A673 (cell line): ENCODE data around the gene CACNA2D1. TPM values are rescaled to one million over a fixed set of nuclear protein-coding genes. Genes with fewer than 3 reads are reported as not detected.

Experiments used
- BruUV-seq: library from RNA; stranded (reverse); fragments of 400-500 nt; replicated peaks from 2 replicates; lab custom pipeline; 2021; lab: Mats Ljungman, UMichigan
- CTCF ChIA-PET: fragments of 300-600 bp; sonication (Branson Sonifier 250); formaldehyde crosslinking; loops from one replicate; lab custom pipeline; 2022; ENCODE audit warnings: antibody characterized with exemption; lab: Charles Lee
- POLR2A ChIA-PET: fragments of 300-600 bp; sonication (Branson Sonifier 250); formaldehyde crosslinking; loops from one replicate; lab custom pipeline; 2022; ENCODE audit warnings: antibody characterized with exemption; ENCODE audit not compliant: low non-redundant PET; lab: Charles Lee
- DNase-seq: peaks from one replicate; pipeline ENCODE4 v3.0.0-alpha.2; 2015; ENCODE audit warnings: low spot score
- H3K27ac ChIP-seq: fragments of 200-600 bp; sonication (generic); 2 replicates; pipeline ENCODE4 v1.5.1; 2016; ENCODE audit warnings: mixed run types, low read depth, mild to moderate bottlenecking, mixed read lengths, antibody characterized with exemption, low read length; ENCODE audit not compliant: poor library complexity, severe bottlenecking
- H3K27me3 ChIP-seq: fragments of 200-600 bp; sonication (generic); replicated peaks from 2 replicates; pipeline ENCODE4 v1.6.1; 2017; ENCODE audit warnings: mixed run types, low read depth, mild to moderate bottlenecking, mixed read lengths, antibody characterized with exemption, low read length; ENCODE audit not compliant: insufficient read depth, poor library complexity
- H3K36me3 ChIP-seq: fragments of 200-600 bp; sonication (generic); 2 replicates; pipeline ENCODE4 v1.6.1; 2016; ENCODE audit warnings: mixed run types, mild to moderate bottlenecking, mixed read lengths, antibody characterized with exemption, low read length; ENCODE audit not compliant: insufficient read depth, poor library complexity, severe bottlenecking
- H3K4me1 ChIP-seq: fragments of 200-600 bp; sonication (generic); 2 replicates; pipeline ENCODE4 v1.6.1; 2017; ENCODE audit warnings: mixed run types, mild to moderate bottlenecking, mixed read lengths, antibody characterized with exemption, low read length; ENCODE audit not compliant: insufficient read depth, poor library complexity, severe bottlenecking
- H3K4me3 ChIP-seq: fragments of 200-600 bp; sonication (generic); 2 replicates; pipeline ENCODE4 v1.5.1; 2016; ENCODE audit warnings: low read depth, mixed run types, mild to moderate bottlenecking, mixed read lengths, low read length; ENCODE audit not compliant: poor library complexity, severe bottlenecking
- H3K9me3 ChIP-seq: fragments of 200-600 bp; sonication (generic); 2 replicates; pipeline ENCODE4 v1.6.1; 2016; ENCODE audit warnings: mixed run types, low read depth, mild to moderate bottlenecking, mixed read lengths, antibody characterized with exemption, low read length; ENCODE audit not compliant: poor library complexity, severe bottlenecking
- EZH2 ChIP-seq: fragments of 200-600 bp; sonication (generic); IDR thresholded peaks from 2 replicates; pipeline ENCODE4 v1.6.1; 2017; ENCODE audit warnings: borderline replicate concordance, low read depth, mild to moderate bottlenecking, mixed read lengths, antibody characterized with exemption, low read length; ENCODE audit not compliant: poor library complexity, severe bottlenecking
- intact Hi-C: fragments of 100-400 bp; cut with micrococcal nuclease; formaldehyde crosslinking; loops from one replicate; pipeline ENCODE4 v1.10.0; 2022; ENCODE audit not compliant: unreplicated experiment
- total RNA-seq: library from RNA; stranded (reverse); gene quantifications from 2 replicates; pipeline ENCODE4 v1.2.3, GENCODE V29; 2021
- TF ChIP-seq, protein P1 (sequence below): fragments of 300-800, 200-600 bp; sonication (generic); conservative IDR thresholded peaks from 2 replicates; pipeline ENCODE4 v1.5.1; 2017; ENCODE audit warnings: low read depth, mild to moderate bottlenecking, antibody characterized with exemption, low read length, moderate library complexity, mixed read lengths

Gene CACNA2D1
- total RNA-seq, 1 experiment from 2014 or later: 49.1 TPM

DNA sequence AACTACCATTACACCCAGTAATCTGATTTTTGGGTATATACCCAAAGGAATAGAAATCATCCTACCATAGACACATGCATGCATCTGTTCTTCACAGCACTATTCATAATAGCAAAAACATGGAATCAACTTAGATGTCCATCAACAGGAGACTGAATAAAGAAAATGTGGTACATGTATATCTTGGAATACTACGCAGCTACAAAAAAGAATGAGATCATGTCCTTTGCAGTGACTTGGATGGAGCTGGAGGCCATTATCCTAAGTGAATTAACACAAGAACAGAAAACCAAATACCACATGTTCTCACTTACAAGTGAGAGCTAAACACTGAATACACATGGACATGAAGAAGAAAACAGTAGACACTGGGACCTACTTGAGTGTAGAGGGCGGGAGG is 254.9 kb downstream of the CACNA2D1 start:
- CTCF ChIA-PET: no interaction called here

DNA sequence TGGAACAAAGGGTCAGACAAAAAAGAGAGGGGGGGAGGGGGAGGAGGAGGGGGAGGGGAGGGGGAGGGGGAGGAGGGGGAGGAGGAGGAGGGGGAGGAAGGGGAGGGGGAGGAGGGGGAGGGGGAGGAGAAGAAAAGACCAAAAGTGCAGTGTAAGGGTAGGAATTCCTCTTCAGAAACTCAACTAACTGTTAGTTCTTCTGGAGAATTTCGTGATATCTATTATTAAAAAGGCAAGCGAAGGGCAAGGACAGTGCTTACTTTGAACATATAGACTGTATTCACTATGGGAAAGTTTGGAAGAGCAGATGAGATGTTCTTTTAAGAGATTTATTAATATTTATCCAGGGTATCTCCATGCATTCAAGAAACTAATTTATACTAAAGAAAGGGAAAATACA is 258.1 kb downstream of the CACNA2D1 start:
- Histone ChIP-seq H3K4me3 (no peak overlapping the region), H3K27ac (no peak overlapping the region), H3K27me3 (no peaks in the 10 kb centered on the region), H3K4me1 (no peaks in the 10 kb centered on the region), H3K9me3 (no peaks in the 10 kb centered on the region), H3K36me3 (no peaks in the 10 kb centered on the region)
- POLR2A ChIA-PET: no interaction called here
- intact Hi-C loops: no loop called here
- CTCF ChIA-PET: no interaction called here
- no peak for DNase-seq
- no peak for TF ChIP-seq EZH2
- TF ChIP-seq, protein P1, sequence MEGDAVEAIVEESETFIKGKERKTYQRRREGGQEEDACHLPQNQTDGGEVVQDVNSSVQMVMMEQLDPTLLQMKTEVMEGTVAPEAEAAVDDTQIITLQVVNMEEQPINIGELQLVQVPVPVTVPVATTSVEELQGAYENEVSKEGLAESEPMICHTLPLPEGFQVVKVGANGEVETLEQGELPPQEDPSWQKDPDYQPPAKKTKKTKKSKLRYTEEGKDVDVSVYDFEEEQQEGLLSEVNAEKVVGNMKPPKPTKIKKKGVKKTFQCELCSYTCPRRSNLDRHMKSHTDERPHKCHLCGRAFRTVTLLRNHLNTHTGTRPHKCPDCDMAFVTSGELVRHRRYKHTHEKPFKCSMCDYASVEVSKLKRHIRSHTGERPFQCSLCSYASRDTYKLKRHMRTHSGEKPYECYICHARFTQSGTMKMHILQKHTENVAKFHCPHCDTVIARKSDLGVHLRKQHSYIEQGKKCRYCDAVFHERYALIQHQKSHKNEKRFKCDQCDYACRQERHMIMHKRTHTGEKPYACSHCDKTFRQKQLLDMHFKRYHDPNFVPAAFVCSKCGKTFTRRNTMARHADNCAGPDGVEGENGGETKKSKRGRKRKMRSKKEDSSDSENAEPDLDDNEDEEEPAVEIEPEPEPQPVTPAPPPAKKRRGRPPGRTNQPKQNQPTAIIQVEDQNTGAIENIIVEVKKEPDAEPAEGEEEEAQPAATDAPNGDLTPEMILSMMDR: no peak
- BruUV-seq: no TSS peak

More for the DNA sequence above, 254.9 kb downstream of the CACNA2D1 start:
- no peaks in the 10 kb centered on the region for H3K36me3 ChIP-seq
- no peaks in the 10 kb centered on the region for H3K9me3 ChIP-seq
- intact Hi-C loops: no loop called here
- no TSS peak for BruUV-seq
- TF ChIP-seq, protein P1: no peak
- TF ChIP-seq EZH2: no peak
- H3K27ac ChIP-seq: no peak overlapping the region
- no peaks in the 10 kb centered on the region for H3K27me3 ChIP-seq
- DNase-seq: no peak
- no peak overlapping the region for H3K4me3 ChIP-seq
- no peaks in the 10 kb centered on the region for H3K4me1 ChIP-seq
- POLR2A ChIA-PET: no interaction called here

DNA sequence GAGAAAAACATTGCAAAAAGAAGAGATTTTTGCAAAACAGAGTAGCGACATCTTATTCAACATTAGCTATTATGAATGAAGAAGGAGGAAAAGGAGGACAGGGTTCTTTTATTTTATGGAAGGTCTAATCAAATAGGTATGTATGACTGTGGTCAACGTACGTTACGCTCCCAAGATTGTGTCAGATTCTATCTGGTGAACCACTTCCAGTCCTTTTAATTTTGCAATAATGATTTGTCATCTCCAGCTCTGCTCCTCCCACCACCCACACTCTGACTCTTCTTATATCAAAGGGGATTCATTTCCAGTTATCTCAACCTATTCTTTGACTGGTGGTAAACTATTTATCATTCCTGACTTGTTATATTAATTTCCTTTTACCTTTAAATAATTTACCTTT is 259.9 kb downstream of the CACNA2D1 start:
- no TSS peak for BruUV-seq
- ChIA-PET CTCF (no interaction called here), POLR2A (no interaction called here)
- Histone ChIP-seq H3K27me3 (no peaks in the 10 kb centered on the region), H3K4me1 (no peaks in the 10 kb centered on the region), H3K9me3 (no peaks in the 10 kb centered on the region), H3K36me3 (no peaks in the 10 kb centered on the region), H3K27ac (no peak overlapping the region), H3K4me3 (no peak overlapping the region)
- TF ChIP-seq, protein P1: no peak
- TF ChIP-seq EZH2: no peak
- intact Hi-C loops: no loop called here
- DNase-seq: peak; percentile 29
